UCSD-AML1 (cell line): ENCODE measurements around the gene ENC1.

Experiments used
- DNase-seq: peaks from one replicate; lab custom pipeline; 2025; ENCODE audit not compliant: unreplicated experiment; lab: John Stamatoyannopoulos, UW

Gene ENC1

GRCh38 chr5:74659172-74659571, 18.6 kb upstream of the ENC1 start:
- no peak for DNase-seq

- DNase-seq = no peak
Observed at GRCh38 chr5:74657165-74657564, 16.6 kb upstream of the ENC1 start.

GRCh38 chr5:74655716-74656115, 15.2 kb upstream of the ENC1 start:
- DNase-seq = no peak

GRCh38 chr5:74655206-74655605, 14.7 kb upstream of the ENC1 start:
- DNase-seq = no peak

- no peak for DNase-seq
Observed at GRCh38 chr5:74653991-74654390, 13.5 kb upstream of the ENC1 start.

GRCh38 chr5:74652576-74652975, 12.0 kb upstream of the ENC1 start:
- no peak for DNase-seq

- DNase-seq = no peak
Observed at GRCh38 chr5:74651710-74652109, 11.2 kb upstream of the ENC1 start.

- DNase-seq = no peak
Observed at GRCh38 chr5:74649421-74649973, 9.0 kb upstream of the ENC1 start.

GRCh38 chr5:74648835-74649293, 8.3 kb upstream of the ENC1 start:
- peak; percentile 25 for DNase-seq

- no peak for DNase-seq
Observed at GRCh38 chr5:74647096-74647495, 6.6 kb upstream of the ENC1 start.

- no peak for DNase-seq
Observed at GRCh38 chr5:74643111-74643562, 2.6 kb upstream of the ENC1 start.

- DNase-seq = no peak
Observed at GRCh38 chr5:74642543-74642863, 2.0 kb upstream of the ENC1 start.

- DNase-seq = peak; percentile 56
Observed at GRCh38 chr5:74641735-74642542, 1.4 kb upstream of the ENC1 start.

- peak; percentile 80 for DNase-seq
Observed at GRCh38 chr5:74640954-74641734, 616 bp upstream of the ENC1 start.

- DNase-seq = peak; percentile 70
Observed at GRCh38 chr5:74639807-74640449, 600 bp downstream of the ENC1 start.

GRCh38 chr5:74638970-74639806, 1.3 kb downstream of the ENC1 start:
- DNase-seq = no peak

GRCh38 chr5:74638544-74638969, 2.0 kb downstream of the ENC1 start:
- no peak for DNase-seq

- no peak for DNase-seq
Observed at GRCh38 chr5:74636552-74636951, 4.0 kb downstream of the ENC1 start.

GRCh38 chr5:74636149-74636548, 4.4 kb downstream of the ENC1 start:
- DNase-seq = no peak

- no peak for DNase-seq
Observed at GRCh38 chr5:74634611-74635286, 5.8 kb downstream of the ENC1 start.
